ENCODE data around the gene PRKG1. TPM values are rescaled to one million over a fixed set of nuclear protein-coding genes. Genes with fewer than 3 reads are reported as not detected.

The PRKG1 gene
- total RNA-seq, 2 donors from 2014 or later: 17.8 to 31.1 TPM

DNA sequence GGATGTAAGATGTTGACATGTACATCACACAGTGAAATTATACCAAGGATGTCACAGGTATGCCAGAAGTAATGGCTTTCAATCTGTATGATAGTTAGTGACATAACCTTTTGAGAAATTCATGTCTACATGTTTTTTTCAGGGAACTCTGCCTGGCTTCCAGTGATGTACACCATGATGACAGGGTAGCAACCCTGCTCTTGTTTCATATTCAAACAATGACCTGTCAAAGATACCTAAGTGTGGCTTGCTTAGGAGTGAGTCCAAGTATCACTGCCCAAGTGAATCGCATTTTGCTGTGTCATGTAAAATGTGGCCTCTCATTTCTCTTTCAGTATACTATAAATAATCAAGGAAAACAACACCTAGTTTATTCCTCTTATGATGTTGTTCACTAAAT lies 1033.9 kb downstream of the PRKG1 start:
- peaks cover 0 to 4% of the 10 kb centered on the region in 2 donors for H3K4me1 ChIP-seq
- TF ChIP-seq, protein P1, sequence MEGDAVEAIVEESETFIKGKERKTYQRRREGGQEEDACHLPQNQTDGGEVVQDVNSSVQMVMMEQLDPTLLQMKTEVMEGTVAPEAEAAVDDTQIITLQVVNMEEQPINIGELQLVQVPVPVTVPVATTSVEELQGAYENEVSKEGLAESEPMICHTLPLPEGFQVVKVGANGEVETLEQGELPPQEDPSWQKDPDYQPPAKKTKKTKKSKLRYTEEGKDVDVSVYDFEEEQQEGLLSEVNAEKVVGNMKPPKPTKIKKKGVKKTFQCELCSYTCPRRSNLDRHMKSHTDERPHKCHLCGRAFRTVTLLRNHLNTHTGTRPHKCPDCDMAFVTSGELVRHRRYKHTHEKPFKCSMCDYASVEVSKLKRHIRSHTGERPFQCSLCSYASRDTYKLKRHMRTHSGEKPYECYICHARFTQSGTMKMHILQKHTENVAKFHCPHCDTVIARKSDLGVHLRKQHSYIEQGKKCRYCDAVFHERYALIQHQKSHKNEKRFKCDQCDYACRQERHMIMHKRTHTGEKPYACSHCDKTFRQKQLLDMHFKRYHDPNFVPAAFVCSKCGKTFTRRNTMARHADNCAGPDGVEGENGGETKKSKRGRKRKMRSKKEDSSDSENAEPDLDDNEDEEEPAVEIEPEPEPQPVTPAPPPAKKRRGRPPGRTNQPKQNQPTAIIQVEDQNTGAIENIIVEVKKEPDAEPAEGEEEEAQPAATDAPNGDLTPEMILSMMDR (IDR thresholded peaks at IDR 0.05): no peak

DNA sequence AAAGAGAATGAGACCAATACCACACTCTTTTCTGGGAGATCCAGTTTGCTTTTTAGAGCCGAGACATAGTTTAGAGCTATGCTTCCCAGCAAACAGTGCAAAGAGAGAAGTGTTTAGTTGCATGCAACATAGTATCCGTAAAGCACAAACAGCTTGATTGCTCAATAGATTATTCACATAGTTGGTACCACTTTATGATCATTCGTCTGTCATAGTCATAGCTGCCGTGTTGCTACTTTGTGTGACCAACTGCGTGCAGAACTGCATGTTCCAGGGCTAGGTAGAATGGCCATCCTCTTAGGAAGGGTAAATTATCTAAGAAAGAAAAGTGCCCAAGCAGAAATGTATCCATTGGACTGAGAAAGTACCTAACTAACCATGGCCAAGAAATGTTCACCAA lies 1036.3 kb downstream of the PRKG1 start:
- no peaks in the 10 kb centered on the region for H3K36me3 ChIP-seq
- H3K4me3 ChIP-seq: no peak overlapping the region
- no peaks in the 10 kb centered on the region for H3K27me3 ChIP-seq
- no peaks in the 10 kb centered on the region for H3K9me3 ChIP-seq
- no peak overlapping the region for H3K27ac ChIP-seq
- TF ChIP-seq, protein P1 (IDR thresholded peaks at IDR 0.05): no peak
- no peak for DNase-seq (ENCODE audit: low spot score)
- peaks cover 0 to 4% of the 10 kb centered on the region in 2 donors for H3K4me1 ChIP-seq

More for the DNA sequence above, 1033.9 kb downstream of the PRKG1 start:
- no peak overlapping the region for H3K4me3 ChIP-seq
- H3K27ac ChIP-seq: no peak overlapping the region
- no peak for DNase-seq (ENCODE audit: low spot score)
- no peaks in the 10 kb centered on the region for H3K27me3 ChIP-seq
- no peaks in the 10 kb centered on the region for H3K36me3 ChIP-seq
- no peaks in the 10 kb centered on the region for H3K9me3 ChIP-seq

DNA sequence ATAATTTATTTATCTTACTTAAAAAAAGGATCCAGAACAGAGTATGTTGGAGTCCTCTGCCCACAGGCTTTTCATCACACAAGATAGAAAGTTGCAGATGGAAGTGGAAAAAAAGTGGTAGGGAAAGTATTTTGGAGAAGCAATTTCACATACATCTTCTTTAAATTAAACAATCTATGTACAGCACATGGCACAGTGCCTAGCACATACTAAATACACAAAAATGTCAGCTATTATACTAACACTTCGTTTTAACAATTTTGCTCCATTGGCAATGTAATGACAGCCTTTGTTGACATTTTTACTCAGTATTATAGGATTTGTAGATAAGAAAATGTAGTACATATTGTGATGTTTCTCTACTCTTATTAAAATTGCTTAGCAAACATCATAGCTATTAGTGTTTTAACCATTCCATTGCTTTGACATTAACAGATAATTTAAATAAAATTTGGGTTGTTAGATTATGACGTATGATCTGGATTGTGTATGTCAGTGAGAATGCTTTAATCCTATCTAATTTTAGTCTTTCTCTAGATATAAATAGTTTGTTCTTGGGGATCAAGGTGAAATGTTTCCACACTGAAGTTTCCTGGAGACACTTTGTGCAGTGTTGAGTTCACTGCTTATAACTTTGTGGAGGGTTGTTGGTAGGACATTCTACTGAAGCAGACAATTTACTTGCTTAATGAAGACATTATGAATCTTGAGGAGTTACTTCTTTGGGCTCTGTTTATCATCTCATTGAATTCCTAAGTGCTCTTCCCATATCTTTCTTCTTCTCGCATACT lies 1037.0 kb downstream of the PRKG1 start:
- H3K36me3 ChIP-seq: no peaks in the 10 kb centered on the region
- no peaks in the 10 kb centered on the region for H3K9me3 ChIP-seq
- TF ChIP-seq, protein P1 (IDR thresholded peaks at IDR 0.05): no peak
- DNase-seq (ENCODE audit: low spot score): no peak
- H3K27me3 ChIP-seq: no peaks in the 10 kb centered on the region
- H3K27ac ChIP-seq: no peak overlapping the region
- peaks cover 0 to 1% of the 10 kb centered on the region in 2 donors for H3K4me1 ChIP-seq
- no peak overlapping the region for H3K4me3 ChIP-seq

DNA sequence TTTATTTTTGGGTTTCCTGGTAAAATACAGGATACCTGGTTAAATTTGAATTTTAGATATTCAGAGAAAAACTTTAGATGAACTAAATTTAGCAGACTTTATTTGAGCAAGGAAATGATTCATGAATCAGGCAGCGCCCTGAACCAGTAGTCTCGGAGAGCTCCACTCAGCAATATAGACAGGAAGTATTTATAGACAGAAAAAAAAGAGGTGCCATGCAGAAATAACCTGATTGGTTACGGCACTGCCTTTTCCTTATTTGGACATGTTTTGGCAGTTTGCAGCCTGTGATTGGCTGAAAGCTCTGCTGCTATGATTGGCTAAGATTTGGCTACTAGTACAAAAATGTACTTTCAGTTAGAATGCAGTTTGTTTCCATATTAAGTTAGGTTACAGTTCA lies 1041.5 kb downstream of the PRKG1 start:
- Histone ChIP-seq H3K4me3 (no peak overlapping the region), H3K27ac (no peak overlapping the region), H3K36me3 (no peaks in the 10 kb centered on the region), H3K4me1 (no peaks in the 10 kb centered on the region), H3K9me3 (no peaks in the 10 kb centered on the region), H3K27me3 (no peaks in the 10 kb centered on the region)
- TF ChIP-seq, protein P1 (IDR thresholded peaks at IDR 0.05): no peak
- DNase-seq (ENCODE audit: low spot score): no peak

DNA sequence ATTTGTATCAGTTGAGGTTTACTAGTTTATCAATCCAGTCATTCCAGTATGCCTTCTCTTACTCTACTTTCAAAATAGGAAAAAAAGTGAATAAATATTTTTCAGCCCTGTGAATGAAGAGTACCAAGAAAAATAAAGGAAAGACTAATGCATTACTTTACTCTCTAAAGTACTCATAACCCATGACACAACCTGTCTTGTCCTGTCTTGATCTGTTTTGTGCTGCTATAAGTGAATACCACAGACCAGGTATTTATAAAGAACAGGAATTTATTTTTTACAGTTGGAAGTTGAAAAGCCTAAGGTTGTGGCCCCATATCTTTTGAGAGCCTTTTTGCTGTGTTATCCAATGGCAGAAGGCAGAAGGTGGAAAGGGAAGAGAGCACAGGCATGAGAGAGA lies 1045.2 kb downstream of the PRKG1 start:
- TF ChIP-seq, protein P1 (IDR thresholded peaks at IDR 0.05): no peak
- H3K27ac ChIP-seq: no peak overlapping the region
- H3K4me1 ChIP-seq: no peaks in the 10 kb centered on the region
- H3K27me3 ChIP-seq: no peaks in the 10 kb centered on the region
- no peaks in the 10 kb centered on the region for H3K36me3 ChIP-seq
- no peaks in the 10 kb centered on the region for H3K9me3 ChIP-seq
- no peak overlapping the region for H3K4me3 ChIP-seq
- no peak for DNase-seq (ENCODE audit: low spot score)

DNA sequence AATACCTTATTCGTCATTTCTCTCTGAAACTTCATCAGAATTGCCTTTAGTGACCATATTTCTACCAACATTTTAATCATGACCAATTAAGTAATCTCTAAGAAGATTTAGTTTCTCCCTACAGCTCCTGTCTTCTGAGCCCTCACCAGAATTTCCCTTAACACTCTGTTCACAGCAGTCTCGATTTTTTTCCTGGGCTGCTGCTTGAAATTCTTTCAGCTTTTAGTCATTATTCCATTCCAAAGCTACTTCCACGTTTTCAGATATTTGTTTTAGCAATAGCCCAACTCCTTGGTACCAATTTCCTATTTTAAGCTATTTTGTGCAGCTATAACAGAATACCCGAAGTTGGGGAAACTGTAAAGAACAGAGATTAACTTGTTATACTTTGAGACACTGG lies 1047.4 kb downstream of the PRKG1 start:
- no peak for DNase-seq (ENCODE audit: low spot score)
- H3K9me3 ChIP-seq: no peaks in the 10 kb centered on the region
- H3K27ac ChIP-seq: no peak overlapping the region
- H3K36me3 ChIP-seq: no peaks in the 10 kb centered on the region
- no peak overlapping the region for H3K4me3 ChIP-seq
- no peaks in the 10 kb centered on the region for H3K4me1 ChIP-seq
- no peaks in the 10 kb centered on the region for H3K27me3 ChIP-seq
- TF ChIP-seq, protein P1 (IDR thresholded peaks at IDR 0.05): no peak

All from right atrium auricular region (tissue), 2 donors.